ENCODE data around the gene DRICH1. TPM values are rescaled to one million over a fixed set of nuclear protein-coding genes. Genes with fewer than 3 reads are reported as not detected.
"Not testable (repeated sequence)": the region's sequence is repeated elsewhere in the genome, so short reads cannot be mapped to it uniquely, and the experiment has no call there.

The DRICH1 gene
- total and polyA plus RNA-seq, 7 donors: 0.50 to 0.83 TPM; not detected in 5

GRCh38 chr22:23627401-23628055, 4.6 kb downstream of the DRICH1 start:
- 60 to 66% methylated on average over 3 of the region's 3 CpGs for WGBS, 2 donors
- H3K4me3 ChIP-seq; H3K27ac ChIP-seq; H3K4me1 ChIP-seq; intact Hi-C loops (cut with DNase I); H3K9me3 ChIP-seq; DNase-seq; H3K36me3 ChIP-seq; H3K27me3 ChIP-seq: not testable (repeated sequence)
- peak in 2 of 4 experiments; percentile 7 to 13 for TF ChIP-seq CTCF (IDR thresholded peaks at IDR 0.05)

DNA sequence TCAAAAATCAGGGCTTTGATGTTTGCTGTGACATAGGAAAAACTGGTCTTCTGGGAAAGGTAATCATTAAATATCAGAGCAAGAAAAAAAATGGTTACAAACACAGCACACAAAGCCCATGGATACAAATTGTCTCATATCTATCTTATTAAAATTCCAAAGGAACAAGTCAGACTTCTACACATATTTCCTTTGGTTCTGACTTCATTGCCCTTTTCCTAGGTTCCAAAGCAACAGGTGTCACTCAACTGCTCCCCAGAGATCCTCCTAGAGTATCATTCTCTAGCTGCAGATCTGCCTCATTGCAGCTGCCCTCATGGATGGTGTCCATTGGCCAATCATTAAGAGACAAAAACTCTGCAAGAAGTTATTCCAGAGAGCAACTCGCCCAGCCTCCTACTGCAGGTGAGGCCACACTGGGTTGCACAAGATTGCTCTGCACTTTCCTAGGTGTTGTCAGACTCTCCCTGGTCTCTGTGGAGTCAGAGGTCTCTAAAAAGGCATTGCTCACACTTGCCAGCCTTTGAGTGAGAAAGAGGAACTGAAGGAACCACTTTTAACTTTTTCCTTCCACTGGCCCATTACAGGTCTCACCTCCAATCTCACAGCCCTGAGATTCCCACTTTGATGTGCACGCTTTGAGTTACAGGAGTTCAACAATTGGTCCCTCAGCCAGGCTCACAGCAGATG, 5.7 kb downstream of the DRICH1 start:
- Histone ChIP-seq H3K27ac (no peak overlapping the region), H3K4me3 (no peak overlapping the region), H3K4me1 (no peaks in the 10 kb centered on the region), H3K36me3 (peaks cover 0 to 5% (median 4%) of the 10 kb centered on the region in 4 donors), H3K27me3 (no peaks in the 10 kb centered on the region), H3K9me3 (no peaks in the 10 kb centered on the region)
- 89 to 91% methylated on average over 2 of the region's 2 CpGs for WGBS, 2 donors
- no peak for TF ChIP-seq CTCF (IDR thresholded peaks at IDR 0.05)
- no peak for TF ChIP-seq EP300 (IDR thresholded peaks at IDR 0.05)
- TF ChIP-seq POLR2A (IDR thresholded peaks at IDR 0.05): no peak
- TF ChIP-seq POLR2AphosphoS5 (IDR thresholded peaks at IDR 0.05): no peak
- intact Hi-C loops (cut with DNase I): no loop called here
- DNase-seq: no peak

- Histone ChIP-seq H3K36me3 (peaks cover 0 to 4% (median 2%) of the 10 kb centered on the region in 4 donors), H3K4me1 (no peaks in the 10 kb centered on the region), H3K4me3 (no peak overlapping the region), H3K9me3 (no peaks in the 10 kb centered on the region), H3K27ac (no peak overlapping the region), H3K27me3 (no peaks in the 10 kb centered on the region)
- WGBS, 2 donors: 60 to 93% methylated on average over 2 of the region's 2 CpGs
- no peak for DNase-seq
- intact Hi-C loops (cut with DNase I): no loop called here
- TF ChIP-seq EP300 (IDR thresholded peaks at IDR 0.05) (no peak), POLR2AphosphoS5 (IDR thresholded peaks at IDR 0.05) (no peak), POLR2A (IDR thresholded peaks at IDR 0.05) (no peak), CTCF (IDR thresholded peaks at IDR 0.05) (no peak)
These were observed 9.5 kb downstream of the DRICH1 start for GRCh38 chr22:23622634-23623033.

DNA sequence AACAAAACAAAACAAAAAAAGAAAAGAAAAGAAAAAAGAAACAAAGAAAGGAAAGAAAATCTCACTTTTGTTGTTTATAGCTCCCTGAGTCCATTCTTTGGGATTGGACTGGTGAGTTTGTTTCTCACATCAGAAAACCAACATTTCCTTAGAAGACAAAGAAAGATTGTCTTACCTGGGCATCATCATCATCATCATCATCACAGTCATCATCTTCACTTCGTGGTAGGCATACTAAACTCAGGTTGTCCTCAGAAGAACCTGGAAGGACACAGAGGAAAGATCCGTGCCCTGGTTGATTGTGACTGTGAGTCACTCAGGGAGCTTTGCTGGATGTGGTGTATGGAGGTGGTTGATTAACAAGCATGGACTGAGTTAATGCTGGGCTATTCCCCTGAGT, 10.2 kb downstream of the DRICH1 start:
- intact Hi-C loops (cut with DNase I); H3K27me3 ChIP-seq; H3K9me3 ChIP-seq; H3K36me3 ChIP-seq; H3K4me1 ChIP-seq; H3K27ac ChIP-seq; H3K4me3 ChIP-seq; DNase-seq: not testable (repeated sequence)
- 87 to 88% methylated on average over 2 of the region's 2 CpGs for WGBS, 2 donors

- no peaks in the 10 kb centered on the region for H3K9me3 ChIP-seq
- DNase-seq: no peak
- no peak overlapping the region for H3K27ac ChIP-seq
- 34 to 66% methylated on average over 9 of the region's 9 CpGs for WGBS, 2 donors
- intact Hi-C loops (cut with DNase I): no loop called here
- peaks cover 0 to 4% (median 2%) of the 10 kb centered on the region in 4 donors for H3K36me3 ChIP-seq
- TF ChIP-seq POLR2AphosphoS5 (IDR thresholded peaks at IDR 0.05) (no peak), CTCF (IDR thresholded peaks at IDR 0.05) (no peak), EP300 (IDR thresholded peaks at IDR 0.05) (no peak), POLR2A (IDR thresholded peaks at IDR 0.05) (no peak)
- no peaks in the 10 kb centered on the region for H3K4me1 ChIP-seq
- H3K27me3 ChIP-seq: no peaks in the 10 kb centered on the region
- no peak overlapping the region for H3K4me3 ChIP-seq
These were observed 10.9 kb downstream of the DRICH1 start for GRCh38 chr22:23621082-23621780.

All from sigmoid colon (tissue), 7 donors.